Thoracic aorta (tissue), 2 donors: Measurements from ENCODE around the gene XRCC5. TPM values are rescaled to one million over a fixed set of nuclear protein-coding genes. Genes with fewer than 3 reads are reported as not detected.

Source experiments
- ATAC-seq: fragments of 150-250 bp; one replicate; pipeline ENCODE4 v1.8.0; 2017; ENCODE audit warnings: low read depth; ENCODE audit not compliant: insufficient number of reproducible peaks, low FRiP score
- DNase-seq: peaks from one replicate; pipeline ENCODE4 v3.0.0-alpha.2; 2020; ENCODE audit warnings: low spot score
- H3K27ac ChIP-seq, 2 donors: fragments of 200-600 bp; sonication (generic); 1 replicate in 1 of 2; 2 replicates in 1 of 2; pipeline ENCODE4 v1.5.1; 2016; ENCODE audit warnings: mild to moderate bottlenecking in 2 of 2, moderate library complexity in 2 of 2
- H3K27me3 ChIP-seq: fragments of 200-600 bp; sonication (generic); replicated peaks from 2 replicates; pipeline ENCODE4 v1.6.0; 2016; ENCODE audit warnings: mild to moderate bottlenecking; ENCODE audit not compliant: insufficient read depth
- H3K36me3 ChIP-seq: fragments of 200-600 bp; sonication (generic); one replicate; pipeline ENCODE4 v1.5.1; 2016
- H3K4me1 ChIP-seq, 2 donors: fragments of 200-600 bp; sonication (generic); 1 replicate in 1 of 2; 2 replicates in 1 of 2; pipeline versions ENCODE4 v1.5.1 to v1.6.0; 2016; ENCODE audit warnings: low read depth in 2 of 2, mild to moderate bottlenecking in 1 of 2; ENCODE audit not compliant: control insufficient read depth in 1 of 2
- H3K4me3 ChIP-seq: fragments of 200-600 bp; sonication (generic); 2 replicates; pipeline ENCODE4 v1.5.1; 2016; ENCODE audit warnings: mild to moderate bottlenecking
- H3K9me3 ChIP-seq: fragments of 200-600 bp; sonication (generic); 2 replicates; pipeline ENCODE4 v1.5.1; 2016
- total RNA-seq, 2 donors: library from RNA; depleted of rRNA; stranded (reverse); fragments of >200 nt; gene quantifications; one replicate each; pipeline versions ENCODE4 v1.1.0 to v1.2.3, GENCODE V29; 2016
- TF ChIP-seq, protein P1 (sequence below): fragments of 200-600 bp; sonication (generic); IDR thresholded peaks from one replicate; pipeline ENCODE4 v1.5.1; 2019; ENCODE audit warnings: antibody characterized with exemption

XRCC5 gene
- total RNA-seq, 2 donors from 2014 or later: 137 to 152 TPM

DNA sequence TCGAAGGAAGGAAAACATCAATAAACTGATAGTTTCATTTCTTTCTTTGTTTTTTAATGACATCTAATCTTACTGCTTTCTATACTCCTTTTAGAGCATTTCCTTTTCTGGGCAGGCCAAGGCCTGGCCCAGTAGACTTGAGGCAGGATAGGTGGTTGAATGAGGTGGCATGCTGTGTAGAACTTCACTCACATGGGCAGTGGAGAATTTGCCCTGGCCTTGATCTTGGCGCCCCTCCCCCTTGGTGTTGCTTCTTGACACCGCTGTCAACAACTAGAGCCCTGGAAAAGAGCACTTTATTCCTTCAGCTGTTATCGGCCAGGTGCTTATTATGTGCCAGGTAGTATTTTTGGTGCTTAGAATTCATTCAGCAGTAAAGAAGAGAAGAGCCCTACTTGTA is 37.4 kb downstream of the XRCC5 start:
- H3K9me3 ChIP-seq: no peaks in the 10 kb centered on the region
- no peaks in the 10 kb centered on the region for H3K4me1 ChIP-seq
- TF ChIP-seq, protein P1, sequence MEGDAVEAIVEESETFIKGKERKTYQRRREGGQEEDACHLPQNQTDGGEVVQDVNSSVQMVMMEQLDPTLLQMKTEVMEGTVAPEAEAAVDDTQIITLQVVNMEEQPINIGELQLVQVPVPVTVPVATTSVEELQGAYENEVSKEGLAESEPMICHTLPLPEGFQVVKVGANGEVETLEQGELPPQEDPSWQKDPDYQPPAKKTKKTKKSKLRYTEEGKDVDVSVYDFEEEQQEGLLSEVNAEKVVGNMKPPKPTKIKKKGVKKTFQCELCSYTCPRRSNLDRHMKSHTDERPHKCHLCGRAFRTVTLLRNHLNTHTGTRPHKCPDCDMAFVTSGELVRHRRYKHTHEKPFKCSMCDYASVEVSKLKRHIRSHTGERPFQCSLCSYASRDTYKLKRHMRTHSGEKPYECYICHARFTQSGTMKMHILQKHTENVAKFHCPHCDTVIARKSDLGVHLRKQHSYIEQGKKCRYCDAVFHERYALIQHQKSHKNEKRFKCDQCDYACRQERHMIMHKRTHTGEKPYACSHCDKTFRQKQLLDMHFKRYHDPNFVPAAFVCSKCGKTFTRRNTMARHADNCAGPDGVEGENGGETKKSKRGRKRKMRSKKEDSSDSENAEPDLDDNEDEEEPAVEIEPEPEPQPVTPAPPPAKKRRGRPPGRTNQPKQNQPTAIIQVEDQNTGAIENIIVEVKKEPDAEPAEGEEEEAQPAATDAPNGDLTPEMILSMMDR: no peak
- no peak overlapping the region for H3K27ac ChIP-seq
- H3K36me3 ChIP-seq: peaks cover 56% of the 10 kb centered on the region
- no peak for ATAC-seq
- DNase-seq: no peak
- no peak overlapping the region for H3K4me3 ChIP-seq
- no peaks in the 10 kb centered on the region for H3K27me3 ChIP-seq

DNA sequence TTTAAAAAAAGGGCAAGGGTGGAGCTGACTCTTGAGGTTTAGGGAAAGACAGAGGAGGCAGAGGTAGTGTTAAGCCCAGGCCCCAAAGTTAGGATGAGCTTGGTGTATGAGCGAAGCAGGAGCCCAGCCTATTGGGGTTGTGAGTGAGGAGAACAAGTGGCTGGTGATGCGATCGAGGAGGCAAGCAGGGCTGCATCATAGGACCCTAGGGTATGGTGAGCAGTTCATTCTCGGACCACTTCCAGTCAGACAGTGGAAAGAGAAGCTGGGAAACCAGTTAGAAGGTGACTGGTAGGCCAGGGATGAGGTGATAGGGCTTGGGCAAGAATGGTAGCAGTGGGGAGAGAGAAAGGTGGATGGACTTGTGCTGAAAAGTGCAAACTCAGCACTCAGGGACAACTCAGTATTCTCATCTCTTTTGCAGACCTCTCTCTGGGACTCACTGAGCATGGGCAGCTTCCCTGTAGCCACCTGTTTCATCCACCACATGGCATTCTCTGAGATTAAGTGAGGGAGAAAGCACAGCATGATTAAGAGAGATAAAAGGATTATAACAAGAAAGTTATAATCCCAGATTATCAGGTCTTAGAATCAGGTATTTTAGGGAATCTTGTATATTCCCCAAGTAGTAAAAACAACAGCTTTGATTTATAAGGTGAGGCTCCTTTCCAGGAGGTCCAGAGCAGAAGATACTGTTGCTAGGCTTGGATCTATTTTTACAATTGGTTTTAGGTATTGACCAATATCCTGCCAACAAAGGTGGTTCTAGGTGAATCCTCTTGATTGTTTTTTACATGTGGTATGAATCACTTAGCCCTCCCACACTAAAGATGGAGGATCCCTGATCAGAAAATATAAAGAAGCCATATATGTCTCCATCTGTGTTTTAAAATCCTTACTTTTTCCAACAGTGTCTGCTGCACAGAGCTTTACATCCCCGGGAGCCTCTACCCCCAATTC is 38.3 kb downstream of the XRCC5 start:
- H3K27me3 ChIP-seq: no peaks in the 10 kb centered on the region
- peaks cover 57% of the 10 kb centered on the region for H3K36me3 ChIP-seq
- DNase-seq: no peak
- TF ChIP-seq, protein P1: no peak
- no peaks in the 10 kb centered on the region for H3K9me3 ChIP-seq
- H3K4me3 ChIP-seq: no peak overlapping the region
- H3K27ac ChIP-seq: no peak overlapping the region
- H3K4me1 ChIP-seq: no peaks in the 10 kb centered on the region
- no peak for ATAC-seq

DNA sequence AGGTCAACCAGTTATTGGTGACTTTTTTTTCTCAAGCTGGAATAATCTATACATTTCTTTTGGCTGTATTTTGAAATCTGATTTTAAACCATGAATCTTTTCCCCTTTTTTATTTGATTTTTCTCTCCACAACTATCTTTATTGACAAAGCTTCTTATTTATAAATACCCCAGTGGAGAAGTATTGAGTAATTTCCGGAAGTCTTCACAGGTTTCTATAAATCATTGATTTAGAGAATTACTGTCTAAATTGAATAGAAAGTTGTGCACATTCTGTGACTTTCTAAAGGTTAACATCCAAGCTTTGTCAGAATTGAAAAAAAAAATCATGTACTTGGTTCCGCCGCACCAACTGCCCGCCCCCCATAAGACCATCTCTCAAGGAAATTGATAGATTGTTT is 39.8 kb downstream of the XRCC5 start:
- Histone ChIP-seq H3K4me3 (no peak overlapping the region), H3K4me1 (no peaks in the 10 kb centered on the region), H3K27ac (no peak overlapping the region), H3K36me3 (peaks cover 48% of the 10 kb centered on the region), H3K9me3 (no peaks in the 10 kb centered on the region), H3K27me3 (no peaks in the 10 kb centered on the region)
- ATAC-seq (no peak), DNase-seq (no peak)
- TF ChIP-seq, protein P1: no peak

DNA sequence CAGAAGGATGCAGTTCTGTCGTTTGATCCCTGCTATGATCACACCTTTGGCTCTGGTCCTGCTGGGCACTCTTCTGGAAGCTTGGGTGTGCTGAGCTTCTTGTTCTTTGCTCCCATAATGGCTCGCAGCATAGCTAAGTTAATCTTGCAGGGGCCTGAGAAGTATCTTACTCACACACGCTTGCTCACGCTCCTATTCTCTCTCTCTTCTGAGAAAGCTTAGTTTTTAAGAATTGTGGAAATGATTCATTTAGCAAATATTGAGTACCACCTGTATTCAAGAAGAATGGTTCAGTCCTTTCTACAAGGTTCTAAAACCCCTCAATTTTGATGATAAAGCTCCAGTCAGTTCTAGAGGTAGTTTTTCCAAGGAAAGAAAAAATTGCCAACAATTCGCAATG is 40.6 kb downstream of the XRCC5 start:
- DNase-seq: no peak
- no peaks in the 10 kb centered on the region for H3K4me1 ChIP-seq
- no peaks in the 10 kb centered on the region for H3K27me3 ChIP-seq
- TF ChIP-seq, protein P1: no peak
- no peak overlapping the region for H3K27ac ChIP-seq
- H3K9me3 ChIP-seq: no peaks in the 10 kb centered on the region
- H3K4me3 ChIP-seq: no peak overlapping the region
- H3K36me3 ChIP-seq: peaks cover 44% of the 10 kb centered on the region
- no peak for ATAC-seq

- H3K27ac ChIP-seq: no peak overlapping the region
- H3K4me1 ChIP-seq: no peaks in the 10 kb centered on the region
- no peaks in the 10 kb centered on the region for H3K9me3 ChIP-seq
- TF ChIP-seq, protein P1: no peak
- H3K27me3 ChIP-seq: no peaks in the 10 kb centered on the region
- H3K4me3 ChIP-seq: no peak overlapping the region
- DNase-seq (no peak), ATAC-seq (no peak)
- H3K36me3 ChIP-seq: peaks cover 47% of the 10 kb centered on the region
These were observed 42.3 kb downstream of the XRCC5 start for GRCh38 chr2:216151313-216152025.
